Keratinocyte (primary cell): ENCODE measurements around the gene SH3GL3. TPM values are rescaled to one million over a fixed set of nuclear protein-coding genes. Genes with fewer than 3 reads are reported as not detected.

ENCODE experiments used
- DNase-seq: peaks from one replicate; pipeline ENCODE4 v3.0.0-alpha.2; 2011; ENCODE audit warnings: low read depth, missing footprints, low spot score
- FAIRE-seq: peaks from 2 replicates; lab custom pipeline; 2011; peaks lifted over from hg19 to GRCh38; lab: Jason Lieb, UNC
- H2AFZ ChIP-seq: 2 replicates; pipeline ENCODE4 v1.6.0; 2012; ENCODE audit warnings: low read length, control low read depth, inconsistent platforms; ENCODE audit not compliant: control insufficient read depth
- H3K27ac ChIP-seq: 2 replicates; pipeline ENCODE4 v1.5.1; 2011; ENCODE audit warnings: low read length; ENCODE audit not compliant: control insufficient read depth, insufficient read depth
- H3K27me3 ChIP-seq: 3 replicates; pipeline ENCODE4 v1.6.0; 2011; ENCODE audit warnings: low read length; ENCODE audit not compliant: control insufficient read depth, insufficient read depth; ENCODE audit errors: extremely low read depth
- H3K36me3 ChIP-seq, 2 experiments: 2 replicates in 1 of 2; 3 replicates in 1 of 2; pipeline ENCODE4 v1.5.1; 2011; ENCODE audit warnings: low read length in 2 of 2, mild to moderate bottlenecking in 1 of 2; ENCODE audit not compliant: control insufficient read depth in 2 of 2, insufficient read depth in 2 of 2; ENCODE audit errors: extremely low read depth in 1 of 2
- H3K4me1 ChIP-seq: 3 replicates; pipeline ENCODE4 v1.5.1; 2011; ENCODE audit warnings: low read length; ENCODE audit not compliant: control insufficient read depth, insufficient read depth; ENCODE audit errors: extremely low read depth
- H3K4me2 ChIP-seq: 3 replicates; pipeline ENCODE4 v1.6.0; 2011; ENCODE audit warnings: low read depth, low read length; ENCODE audit not compliant: control insufficient read depth, insufficient read depth; ENCODE audit errors: extremely low read depth
- H3K4me3 ChIP-seq, 3 experiments: fragments of 200-600 bp in 1 of 3; sonication (generic) in 1 of 3; 2 replicates in 2 of 3; 3 replicates in 1 of 3; pipeline ENCODE4 v1.5.1; 2011 to 2016; ENCODE audit warnings: low read length in 3 of 3, mild to moderate bottlenecking in 3 of 3, control low read depth in 2 of 3, inconsistent platforms in 1 of 3, low read depth in 1 of 3, mixed read lengths in 1 of 3, mixed run types in 1 of 3, moderate library complexity in 1 of 3; ENCODE audit not compliant: control insufficient read depth in 2 of 3, insufficient read depth in 2 of 3; ENCODE audit errors: extremely low read depth in 1 of 3
- H3K79me2 ChIP-seq: 2 replicates; pipeline ENCODE4 v1.6.0; 2012; ENCODE audit warnings: low read length; ENCODE audit not compliant: control insufficient read depth, insufficient read depth
- H3K9ac ChIP-seq: 3 replicates; pipeline ENCODE4 v1.6.0; 2011; ENCODE audit warnings: low read length; ENCODE audit not compliant: control insufficient read depth, insufficient read depth; ENCODE audit errors: extremely low read depth
- H3K9me1 ChIP-seq: 3 replicates; pipeline ENCODE4 v1.6.0; 2011; ENCODE audit warnings: low read length; ENCODE audit not compliant: control insufficient read depth, insufficient read depth; ENCODE audit errors: extremely low read depth
- H3K9me3 ChIP-seq: 2 replicates; pipeline ENCODE4 v1.5.1; 2012; ENCODE audit warnings: low read depth, low read length; ENCODE audit not compliant: control insufficient read depth
- H4K20me1 ChIP-seq: 3 replicates; pipeline ENCODE4 v1.6.0; 2011; ENCODE audit warnings: low read length; ENCODE audit not compliant: control insufficient read depth, insufficient read depth; ENCODE audit errors: extremely low read depth
- CTCF ChIP-seq, 3 experiments: IDR thresholded peaks in 1 of 3; conservative IDR thresholded peaks in 1 of 3; optimal IDR thresholded peaks in 1 of 3; 2 replicates in 2 of 3; 3 replicates in 1 of 3; pipeline versions ENCODE3 to v1.5.1; 2011; ENCODE audit warnings: low read length in 3 of 3, mild to moderate bottlenecking in 3 of 3, moderate library complexity in 2 of 3, control low read depth in 1 of 3, inconsistent platforms in 1 of 3; ENCODE audit not compliant: insufficient read depth in 2 of 3; ENCODE audit errors: extremely low read depth in 1 of 3
- EZH2 ChIP-seq: IDR thresholded peaks from one replicate; pipeline ENCODE4 v1.6.1; 2012; ENCODE audit warnings: inconsistent platforms, mild to moderate bottlenecking, low read length, moderate library complexity
- dilution Hi-C: fragments of 300-500 bp; cut with MboI; formaldehyde crosslinking; loops from one replicate; pipeline ENCODE4 v1.7.0; 2020; ENCODE audit warnings: low sequenced_read_pairs; ENCODE audit not compliant: extremely low pct_ligation_motif_present
- polyA minus RNA-seq, 3 experiments: library from RNA; depleted of rRNA, polyadenylated mRNA; stranded (reverse); fragments of >200 nt; gene quantifications; 1 replicate in 1 of 3; 2 replicates in 1 of 3; 3 replicates in 1 of 3; pipeline ENCODE4 v1.2.3, GENCODE V29; 2011
- polyA plus RNA-seq, 5 experiments: library from polyadenylated mRNA; depleted of rRNA in 3 of 5; stranded (reverse) in 3 of 5; stranded (forward) in 1 of 5; unstranded in 1 of 5; fragments of >200 nt; gene quantifications; 1 replicate in 1 of 5; 2 replicates in 3 of 5; 3 replicates in 1 of 5; pipeline versions ENCODE4 v1.2.1 to v1.2.3, GENCODE V29; 2011 to 2012; ENCODE audit warnings: missing spikeins in 2 of 5, low read depth in 1 of 5, low replicate concordance in 1 of 5

SH3GL3 gene
- polyA plus RNA-seq (0.04 to 0.20 TPM (median 0.07 TPM) in 3 replicates), polyA minus RNA-seq (not detected in 3 replicates)
- polyA plus RNA-seq (2011; ENCODE audit: low read depth): 3.4 TPM
- 0.12 and 0.16 TPM in 2 replicates for polyA plus RNA-seq (2011; cell fraction: cytosol; rRNA removed)
- 0.10 TPM in 1 of 2 replicates, not detected in the other for polyA plus RNA-seq (2011; cell fraction: nucleus; rRNA removed)
- 0.13 and 1.3 TPM in 2 replicates for polyA plus RNA-seq (2012; ENCODE audit: low replicate concordance)
- not detected for polyA minus RNA-seq (2011; cell fraction: cytosol; rRNA and poly(A)+ RNA removed)
- polyA minus RNA-seq (2011; cell fraction: nucleus; rRNA and poly(A)+ RNA removed): not detected in 2 replicates

GRCh38 chr15:83446904-83447709, at the start of gene SH3GL3:
Gene SH3GL3, plus strand, starts transcription at chr15:83447341. Its CDS starts 193 bp downstream, at chr15:83447534.
- no peaks in the 10 kb centered on the region for H3K9me3 ChIP-seq
- H2AFZ ChIP-seq: peak within 1 kb of the TSS; percentile 93
- H3K9me1 ChIP-seq: no peaks in the 10 kb centered on the region
- DNase-seq (no peak), FAIRE-seq (peak; percentile 77)
- TF ChIP-seq CTCF (optimal IDR thresholded peaks at IDR 0.05 in 1 of 3, IDR thresholded peaks at IDR 0.05 in 1 of 3, conservative IDR thresholded peaks at IDR 0.05 in 1 of 3; ENCODE audit: extremely low read depth in 1 of 3, insufficient read depth in 2 of 3, low read length in 3 of 3) (peak; percentile 49 to 73 (median 65)), EZH2 (no peak)
- no peaks in the 10 kb centered on the region for H3K79me2 ChIP-seq
- H3K27ac ChIP-seq: no peak within 1 kb of the TSS
- peaks cover 5% of the 10 kb centered on the region for H3K4me1 ChIP-seq
- dilution Hi-C loops: no loop called here
- no peaks in the 10 kb centered on the region for H4K20me1 ChIP-seq
- peak within 1 kb of the TSS; percentile 46 to 76 (median 59) for H3K4me3 ChIP-seq
- H3K36me3 ChIP-seq: no peaks in the 10 kb centered on the region
- peak within 1 kb of the TSS; percentile 85 for H3K4me2 ChIP-seq
- H3K27me3 ChIP-seq: peaks cover 12% of the 10 kb centered on the region
- H3K9ac ChIP-seq: peak within 1 kb of the TSS; percentile 44

GRCh38 chr15:83398626-83399025, 48.5 kb upstream of the SH3GL3 start:
- TF ChIP-seq CTCF (optimal IDR thresholded peaks at IDR 0.05 in 1 of 3, IDR thresholded peaks at IDR 0.05 in 1 of 3, conservative IDR thresholded peaks at IDR 0.05 in 1 of 3; ENCODE audit: extremely low read depth in 1 of 3, insufficient read depth in 2 of 3, low read length in 3 of 3): no peak
- no peak for TF ChIP-seq EZH2
- H3K9ac ChIP-seq: no peak overlapping the region
- H2AFZ ChIP-seq: peak overlapping the region; percentile 20
- no peaks in the 10 kb centered on the region for H3K9me1 ChIP-seq
- dilution Hi-C loops: no loop called here
- DNase-seq (no peak), FAIRE-seq (peak; percentile 95)
- peak overlapping the region; percentile 49 for H3K4me2 ChIP-seq
- no peaks in the 10 kb centered on the region for H3K27me3 ChIP-seq
- H3K9me3 ChIP-seq: no peaks in the 10 kb centered on the region
- no peak overlapping the region for H3K4me3 ChIP-seq
- H3K36me3 ChIP-seq: no peaks in the 10 kb centered on the region
- H3K4me1 ChIP-seq: peaks cover 9% of the 10 kb centered on the region
- H4K20me1 ChIP-seq: no peaks in the 10 kb centered on the region
- H3K79me2 ChIP-seq: no peaks in the 10 kb centered on the region
- no peak overlapping the region for H3K27ac ChIP-seq
